Activated CD4-positive, alpha-beta T cell treated with anti-CD3 and anti-CD28 coated beads, Interleukin-2, amount 50 U/mL, for 24 hours (primary cell): ENCODE measurements around the gene FAM120B.

Experiments used
- DNase-seq, 2 donors: peaks; one replicate each; pipeline ENCODE4 v3.0.0-alpha.2; 2020; ENCODE audit warnings: low read depth in 1 of 2, low spot score in 1 of 2

The FAM120B gene

GRCh38 chr6:170453586-170454511 is 147.3 kb downstream of the FAM120B start:
- no peak for DNase-seq

DNA sequence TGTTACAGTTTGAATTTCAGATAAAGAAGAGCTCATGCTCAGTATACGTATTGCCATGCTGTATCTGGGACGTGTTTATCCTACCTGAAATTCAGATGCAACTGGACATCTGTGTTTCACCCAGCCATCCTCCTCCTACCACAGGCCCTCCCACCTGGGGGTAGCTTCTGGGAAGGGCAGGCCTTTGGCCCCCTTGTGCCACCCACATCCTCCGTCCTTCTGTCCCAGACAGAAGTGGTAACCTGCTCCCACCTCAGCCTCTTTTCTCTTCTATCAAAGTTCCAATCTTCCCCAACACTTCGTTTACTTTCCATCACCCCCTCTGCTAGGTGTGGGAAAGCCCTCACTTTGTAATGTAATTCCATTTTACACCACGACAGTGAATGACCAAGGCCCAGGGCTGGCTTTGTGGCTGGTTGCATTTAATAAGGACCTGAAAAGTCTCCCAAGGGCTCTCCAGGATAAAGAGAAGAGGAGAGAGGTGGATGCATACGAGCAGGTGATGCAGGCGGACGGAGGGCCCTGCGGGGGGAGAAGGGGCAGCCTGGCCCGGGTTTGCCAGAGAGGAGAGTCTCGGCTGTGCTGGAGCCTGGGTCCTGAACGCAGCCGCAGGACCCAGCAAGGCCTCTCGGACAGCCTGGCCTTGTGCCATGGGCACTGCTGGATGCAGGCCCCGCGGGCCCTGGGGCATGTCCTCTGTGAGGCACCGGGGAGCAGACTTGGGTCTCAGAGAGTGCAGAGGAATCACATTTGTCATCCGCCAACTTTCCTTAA is 148.1 kb downstream of the FAM120B start:
- no peak for DNase-seq

- DNase-seq, result no peak
Observed at GRCh38 chr6:170455335-170455979, 148.9 kb downstream of the FAM120B start.

DNA sequence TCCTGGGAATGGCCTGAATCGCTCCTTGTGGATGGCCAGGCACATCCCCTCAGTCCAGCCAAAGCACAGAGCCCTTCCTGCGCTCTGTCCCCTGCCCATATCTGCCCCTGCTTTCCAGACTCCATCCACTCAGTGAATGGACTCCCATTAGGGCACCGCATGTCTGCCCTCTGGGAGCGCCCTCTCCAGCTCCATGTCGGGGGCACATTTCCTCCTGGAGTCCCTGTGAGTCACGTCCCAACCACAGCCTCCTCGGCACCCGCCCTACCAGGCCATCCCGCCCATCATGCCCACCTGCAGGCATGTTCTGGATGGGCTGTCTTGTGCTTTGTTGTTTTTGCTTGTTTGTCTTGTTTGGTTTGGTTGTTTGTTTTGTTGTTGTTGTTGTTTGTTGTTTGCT is 149.8 kb downstream of the FAM120B start:
- DNase-seq, result no peak
